Measurements from ENCODE around the gene EBNA1BP2.

GRCh38 chr1:43172527-43172972 lies 460 bp upstream of the EBNA1BP2 start:
- TF ChIP-seq CTCF (IDR thresholded peaks at IDR 0.05) (no peak), POLR2A (IDR thresholded peaks at IDR 0.05) (peak in 1 of 2 donors; percentile 31)

All from uterus (tissue), 2 donors.